IMR-90 (cell line): Measurements from ENCODE around the gene NDST3. TPM values are rescaled to one million over a fixed set of nuclear protein-coding genes. Genes with fewer than 3 reads are reported as not detected.

Experiments used
- ATAC-seq: fragments of 200-7000 bp; cut with Tn5 transposase; 2 replicates; pipeline ENCODE4 v1.9.1; 2020; ENCODE audit warnings: low read depth, mild to moderate bottlenecking, moderate library complexity
- BruUV-seq: library from RNA; stranded (reverse); fragments of 400-500 nt; replicated peaks from 2 replicates; lab custom pipeline; 2021; lab: Mats Ljungman, UMichigan
- CTCF ChIA-PET: fragments of 300-600 bp; formaldehyde crosslinking; extraction: SDS; loops from one replicate; lab custom pipeline; 2021; ENCODE audit warnings: antibody characterized with exemption; lab: Yijun Ruan, JAX
- POLR2A ChIA-PET: fragments of 300-600 bp; sonication (Branson Sonifier 250); formaldehyde crosslinking; loops from one replicate; lab custom pipeline; 2022; ENCODE audit warnings: antibody characterized with exemption; ENCODE audit not compliant: unreplicated experiment; lab: Charles Lee
- DNase-seq: peaks from one replicate; pipeline ENCODE4 v3.0.0; 2013
- H2AFZ ChIP-seq: replicated peaks from 2 replicates; pipeline ENCODE3; 2013; ENCODE audit warnings: low read length, mild to moderate bottlenecking; ENCODE audit not compliant: poor library complexity
- H2AK5ac ChIP-seq: 2 replicates; pipeline ENCODE4 v1.6.1; 2013; ENCODE audit warnings: low read depth, low read length, inconsistent platforms
- H2AK9ac ChIP-seq: replicated peaks from 2 replicates; pipeline ENCODE3; 2013; ENCODE audit warnings: mild to moderate bottlenecking, low read depth, low read length, moderate library complexity; ENCODE audit not compliant: poor library complexity
- H2BK120ac ChIP-seq: 2 replicates; pipeline ENCODE4 v1.6.1; 2013; ENCODE audit warnings: low read depth, low read length, inconsistent platforms
- H2BK15ac ChIP-seq: 3 replicates; pipeline ENCODE4 v1.6.1; 2013; ENCODE audit warnings: low read depth, low read length, inconsistent platforms
- H2BK20ac ChIP-seq: 2 replicates; pipeline ENCODE4 v1.6.1; 2013; ENCODE audit warnings: low read depth, mild to moderate bottlenecking, inconsistent platforms, low read length, moderate library complexity
- H2BK5ac ChIP-seq: 2 replicates; pipeline ENCODE4 v1.6.1; 2013; ENCODE audit warnings: mild to moderate bottlenecking, low read depth, low read length, inconsistent platforms; ENCODE audit not compliant: poor library complexity, severe bottlenecking
- H3K14ac ChIP-seq: replicated peaks from 2 replicates; pipeline ENCODE4 v1.6.1; 2013; ENCODE audit warnings: low read depth, low read length, inconsistent platforms
- H3K18ac ChIP-seq: 2 replicates; pipeline ENCODE4 v1.6.1; 2013; ENCODE audit warnings: low read depth, low read length, control low read depth
- H3K23ac ChIP-seq: 2 replicates; pipeline ENCODE4 v1.6.1; 2013; ENCODE audit warnings: low read depth, low read length, inconsistent platforms
- H3K27ac ChIP-seq: 2 replicates; pipeline ENCODE4 v1.5.1; 2013; ENCODE audit warnings: mild to moderate bottlenecking, control low read depth, low read length; ENCODE audit not compliant: insufficient read depth
- H3K27me3 ChIP-seq: 2 replicates; pipeline ENCODE4 v1.6.1; 2013; ENCODE audit warnings: low read length; ENCODE audit not compliant: control insufficient read depth, insufficient read depth
- H3K36me3 ChIP-seq: 2 replicates; pipeline ENCODE4 v1.6.1; 2013; ENCODE audit warnings: low read length, mixed read lengths; ENCODE audit not compliant: control insufficient read depth, insufficient read depth
- H3K4ac ChIP-seq: 2 replicates; pipeline ENCODE4 v1.6.1; 2013; ENCODE audit warnings: low read depth, low read length, inconsistent platforms
- H3K4me1 ChIP-seq: 2 replicates; pipeline ENCODE4 v1.6.1; 2013; ENCODE audit warnings: low read length, mixed read lengths; ENCODE audit not compliant: control insufficient read depth, insufficient read depth
- H3K4me2 ChIP-seq: 2 replicates; pipeline ENCODE4 v1.6.1; 2013; ENCODE audit warnings: low read depth, mild to moderate bottlenecking, control low read depth, low read length, moderate library complexity
- H3K4me3 ChIP-seq: 2 replicates; pipeline ENCODE4 v1.5.1; 2013; ENCODE audit warnings: low read depth, mild to moderate bottlenecking, control low read depth, low read length, moderate library complexity; ENCODE audit not compliant: insufficient read depth
- H3K56ac ChIP-seq: 2 replicates; pipeline ENCODE4 v1.6.1; 2013; ENCODE audit warnings: low read length, inconsistent platforms; ENCODE audit not compliant: insufficient read depth; ENCODE audit errors: extremely low read depth
- H3K79me1 ChIP-seq, 2 experiments: 2 replicates each; pipeline ENCODE4 v1.6.1; 2013; ENCODE audit warnings: low read length in 2 of 2, inconsistent platforms in 1 of 2, low read depth in 1 of 2
- H3K9ac ChIP-seq: 2 replicates; pipeline ENCODE4 v1.6.1; 2013; ENCODE audit warnings: low read depth, low read length, control low read depth
- H3K9me1 ChIP-seq: 2 replicates; pipeline ENCODE4 v1.6.1; 2013; ENCODE audit warnings: low read length, inconsistent platforms; ENCODE audit not compliant: insufficient read depth
- H3K9me3 ChIP-seq: 2 replicates; pipeline ENCODE4 v1.6.1; 2013; ENCODE audit warnings: low read length; ENCODE audit not compliant: control insufficient read depth, insufficient read depth
- H4K20me1 ChIP-seq: 2 replicates; pipeline ENCODE4 v1.6.1; 2013; ENCODE audit warnings: low read length, inconsistent platforms; ENCODE audit not compliant: insufficient read depth
- H4K5ac ChIP-seq: 2 replicates; pipeline ENCODE4 v1.6.1; 2013; ENCODE audit warnings: mild to moderate bottlenecking, low read depth, low read length, control low read depth
- H4K8ac ChIP-seq, 2 experiments: 2 replicates each; pipeline ENCODE4 v1.6.1; 2013; ENCODE audit warnings: low read depth in 2 of 2, low read length in 2 of 2, control low read depth in 1 of 2, inconsistent platforms in 1 of 2
- H4K91ac ChIP-seq: 2 replicates; pipeline ENCODE4 v1.6.1; 2013; ENCODE audit warnings: low read depth, low read length, inconsistent platforms; ENCODE audit not compliant: insufficient read depth
- CEBPB ChIP-seq: IDR thresholded peaks from 2 replicates; pipeline ENCODE4 v1.6.1; 2012; ENCODE audit warnings: low read depth, low read length, improper control_type of control experiment
- RAD21 ChIP-seq: IDR thresholded peaks from 2 replicates; pipeline ENCODE4 v1.6.1; 2012; ENCODE audit warnings: low read length, improper control_type of control experiment
- RFX5 ChIP-seq: IDR thresholded peaks from 2 replicates; pipeline ENCODE4 v1.8.0; 2012; ENCODE audit warnings: low read depth, mild to moderate bottlenecking, low read length, moderate library complexity
- WGBS, 2 experiments: methylation state at CpG; one replicate each; pipeline versions ENCODE4 v1.1.5 to v1.1.7; 2013; ENCODE audit warnings: missing lambda C conversion rate in 2 of 2; ENCODE audit not compliant: insufficient read length in 1 of 2; ENCODE audit errors: extremely low coverage in 2 of 2; 5-methylcytosine and 5-hydroxymethylcytosine counted together
- dilution Hi-C: fragments of 300-500 bp; cut with HindIII; formaldehyde crosslinking; loops from one replicate; pipeline ENCODE4 v1.14.3; 2018; ENCODE audit warnings: low sequenced_read_pairs; ENCODE audit not compliant: unreplicated experiment
- in situ Hi-C: fragments of 300-500 bp; cut with MboI; formaldehyde crosslinking; loops from 3 replicates; pipeline ENCODE4 v1.14.3; 2019; ENCODE audit warnings: low sequenced_read_pairs, inconsistent platforms, mixed read lengths
- intact Hi-C: fragments of 100-400 bp; cut with micrococcal nuclease; formaldehyde crosslinking; loops from 2 replicates; pipeline ENCODE4 v1.10.0; 2022
- polyA plus RNA-seq, 3 experiments: library from polyadenylated mRNA; depleted of rRNA; stranded (reverse); fragments of >200 nt; gene quantifications; 2 replicates each; pipeline ENCODE4 v1.2.3, GENCODE V29; 2012; ENCODE audit warnings: low replicate concordance in 1 of 3
- total RNA-seq: library from RNA; depleted of rRNA; stranded (reverse); fragments of >200 nt; gene quantifications from 2 replicates; pipeline ENCODE4 v1.2.3, GENCODE V29; 2012

Gene NDST3
- total and polyA plus RNA-seq, 2 of the 4 experiments (the other 2 are of a cell fraction), result 0.10 to 0.18 TPM

GRCh38 chr4:118282692-118283091, 248.4 kb downstream of the NDST3 start:
- BruUV-seq, result no TSS peak

More at GRCh38 chr4:118282692-118283091, 248.4 kb downstream of the NDST3 start:
- Histone ChIP-seq H3K4me1 (peaks cover 14% of the 10 kb centered on the region), H4K91ac (no peak overlapping the region), H3K18ac (no peak overlapping the region), H4K8ac (no peak overlapping the region), H3K27me3 (no peaks in the 10 kb centered on the region), H3K4ac (no peak overlapping the region), H4K20me1 (peaks cover 14% of the 10 kb centered on the region; the same call in 1 of the 2 replicates), H3K23ac (no peak overlapping the region), H3K27ac (no peak overlapping the region), H3K9me1 (peaks cover 4% of the 10 kb centered on the region), H2BK120ac (no peak overlapping the region), H3K4me2 (no peak overlapping the region; the same call in 1 of the 2 replicates), H3K9ac (no peak overlapping the region), H3K9me3 (no peaks in the 10 kb centered on the region), H3K79me1 (peaks cover 11 to 21% of the 10 kb centered on the region in 2 experiments; a peak in 3 of 4 replicates), H2BK15ac (no peak overlapping the region), H2AK9ac (no peak overlapping the region), H2BK5ac (peak overlapping the region; percentile 76), H3K56ac (no peak overlapping the region), H3K14ac (no peak overlapping the region), H3K4me3 (no peak overlapping the region), H3K36me3 (peaks cover 7% of the 10 kb centered on the region), H2AFZ (no peak overlapping the region), H2BK20ac (no peak overlapping the region), H4K5ac (no peak overlapping the region; the same call in 1 of the 2 replicates), H2AK5ac (no peak overlapping the region)
- CTCF ChIA-PET, result no interaction called here
- intact Hi-C loops (loop anchor here (5.0 kb wide), 2 partner anchors 135 to 220 kb away; no protein-coding TSS in a partner anchor), dilution Hi-C loops (no loop called here), in situ Hi-C loops (loop anchor here (25.0 kb wide), 1 partner anchor 230 kb away; no protein-coding TSS in a partner anchor)
- POLR2A ChIA-PET, result no interaction called here
- TF ChIP-seq RFX5 (no peak), CEBPB (peak; percentile 88), RAD21 (no peak)
- no peak for ATAC-seq
- no CpG with 5 or more reads among the region's 4 CpGs for WGBS, 2 experiments
- DNase-seq, result peak; percentile 79
